ENCODE data around the gene MSMB.

The MSMB gene

DNA sequence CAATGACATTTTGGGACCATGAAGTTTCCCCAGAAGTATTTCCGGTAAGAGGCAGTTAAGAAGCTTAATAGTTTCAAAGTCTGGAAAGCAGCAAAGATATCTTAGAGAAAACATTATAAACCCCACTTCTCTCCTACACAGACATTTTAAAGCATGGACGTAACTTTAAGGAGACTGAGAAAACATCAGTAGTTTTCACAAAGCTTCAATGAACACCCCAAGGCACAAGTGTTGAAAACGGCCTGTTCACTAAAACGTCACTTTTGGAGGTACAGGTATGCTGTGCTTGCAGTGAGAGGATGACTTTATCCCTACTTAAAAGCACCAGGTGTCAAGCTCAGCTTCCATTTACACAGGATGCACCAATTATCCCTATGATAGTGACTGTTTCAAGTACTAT, 40.7 kb downstream of the MSMB start:
- Histone ChIP-seq H3K27ac (ENCODE audit: extremely low read depth, low read depth, low read length) (no peak overlapping the region), H3K4me3 (ENCODE audit: low read depth, low read length) (no peak overlapping the region), H3K36me3 (ENCODE audit: control insufficient read depth in 2 of 2, insufficient read depth in 1 of 2, low read length in 2 of 2) (peaks cover 52 to 99% of the 10 kb centered on the region in 2 experiments), H3K9me3 (ENCODE audit: control insufficient read depth, insufficient read depth, low read depth, low read length) (no peaks in the 10 kb centered on the region), H3K4me1 (ENCODE audit: control insufficient read depth, insufficient read depth, low read length) (no peaks in the 10 kb centered on the region)
- CTCF ChIA-PET: interaction anchor here (1.2 to 1.4 kb wide), 2 partner anchors 11 to 23 kb away, joined by 3 to 7 read pairs; no protein-coding TSS in a partner anchor
- POLR2A ChIA-PET: interaction anchor here (1.4 kb wide), 1 partner anchor 23 kb away, joined by 3 read pairs; no protein-coding TSS in a partner anchor
- no peak for TF ChIP-seq ZNF138 (tag by site-specific recombination; IDR thresholded peaks at IDR 0.05; ENCODE audit: borderline replicate concordance)
- TF ChIP-seq ZNF791 (tag by site-specific recombination; IDR thresholded peaks at IDR 0.05): no peak
- TF ChIP-seq YY2 (tag by site-specific recombination; IDR thresholded peaks at IDR 0.05): no peak
- TF ChIP-seq, protein P1, sequence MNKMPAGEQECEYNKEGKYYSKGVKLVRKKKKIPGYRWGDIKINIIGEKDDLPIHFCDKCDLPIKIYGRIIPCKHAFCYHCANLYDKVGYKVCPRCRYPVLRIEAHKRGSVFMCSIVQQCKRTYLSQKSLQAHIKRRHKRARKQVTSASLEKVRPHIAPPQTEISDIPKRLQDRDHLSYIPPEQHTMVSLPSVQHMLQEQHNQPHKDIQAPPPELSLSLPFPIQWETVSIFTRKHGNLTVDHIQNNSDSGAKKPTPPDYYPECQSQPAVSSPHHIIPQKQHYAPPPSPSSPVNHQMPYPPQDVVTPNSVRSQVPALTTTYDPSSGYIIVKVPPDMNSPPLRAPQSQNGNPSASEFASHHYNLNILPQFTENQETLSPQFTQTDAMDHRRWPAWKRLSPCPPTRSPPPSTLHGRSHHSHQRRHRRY (tag by site-specific recombination; IDR thresholded peaks at IDR 0.05): no peak
- no peak for TF ChIP-seq ZNF37A (tag by site-specific recombination; IDR thresholded peaks at IDR 0.05)
- TF ChIP-seq ZNF248 (tag by site-specific recombination; IDR thresholded peaks at IDR 0.05): no peak
- TF ChIP-seq YY1 (tag by site-specific recombination; IDR thresholded peaks at IDR 0.05): no peak
- TF ChIP-seq WT1 (tag by site-specific recombination; IDR thresholded peaks at IDR 0.05): no peak
- TF ChIP-seq ZNF416 (tag by site-specific recombination; IDR thresholded peaks at IDR 0.05): no peak
- no peak for TF ChIP-seq ZFHX2 (tag by site-specific recombination; conservative IDR thresholded peaks at IDR 0.05)
- no peak for TF ChIP-seq SCRT1 (tag by site-specific recombination; IDR thresholded peaks at IDR 0.05; ENCODE audit: borderline replicate concordance)
- TF ChIP-seq, protein P2, sequence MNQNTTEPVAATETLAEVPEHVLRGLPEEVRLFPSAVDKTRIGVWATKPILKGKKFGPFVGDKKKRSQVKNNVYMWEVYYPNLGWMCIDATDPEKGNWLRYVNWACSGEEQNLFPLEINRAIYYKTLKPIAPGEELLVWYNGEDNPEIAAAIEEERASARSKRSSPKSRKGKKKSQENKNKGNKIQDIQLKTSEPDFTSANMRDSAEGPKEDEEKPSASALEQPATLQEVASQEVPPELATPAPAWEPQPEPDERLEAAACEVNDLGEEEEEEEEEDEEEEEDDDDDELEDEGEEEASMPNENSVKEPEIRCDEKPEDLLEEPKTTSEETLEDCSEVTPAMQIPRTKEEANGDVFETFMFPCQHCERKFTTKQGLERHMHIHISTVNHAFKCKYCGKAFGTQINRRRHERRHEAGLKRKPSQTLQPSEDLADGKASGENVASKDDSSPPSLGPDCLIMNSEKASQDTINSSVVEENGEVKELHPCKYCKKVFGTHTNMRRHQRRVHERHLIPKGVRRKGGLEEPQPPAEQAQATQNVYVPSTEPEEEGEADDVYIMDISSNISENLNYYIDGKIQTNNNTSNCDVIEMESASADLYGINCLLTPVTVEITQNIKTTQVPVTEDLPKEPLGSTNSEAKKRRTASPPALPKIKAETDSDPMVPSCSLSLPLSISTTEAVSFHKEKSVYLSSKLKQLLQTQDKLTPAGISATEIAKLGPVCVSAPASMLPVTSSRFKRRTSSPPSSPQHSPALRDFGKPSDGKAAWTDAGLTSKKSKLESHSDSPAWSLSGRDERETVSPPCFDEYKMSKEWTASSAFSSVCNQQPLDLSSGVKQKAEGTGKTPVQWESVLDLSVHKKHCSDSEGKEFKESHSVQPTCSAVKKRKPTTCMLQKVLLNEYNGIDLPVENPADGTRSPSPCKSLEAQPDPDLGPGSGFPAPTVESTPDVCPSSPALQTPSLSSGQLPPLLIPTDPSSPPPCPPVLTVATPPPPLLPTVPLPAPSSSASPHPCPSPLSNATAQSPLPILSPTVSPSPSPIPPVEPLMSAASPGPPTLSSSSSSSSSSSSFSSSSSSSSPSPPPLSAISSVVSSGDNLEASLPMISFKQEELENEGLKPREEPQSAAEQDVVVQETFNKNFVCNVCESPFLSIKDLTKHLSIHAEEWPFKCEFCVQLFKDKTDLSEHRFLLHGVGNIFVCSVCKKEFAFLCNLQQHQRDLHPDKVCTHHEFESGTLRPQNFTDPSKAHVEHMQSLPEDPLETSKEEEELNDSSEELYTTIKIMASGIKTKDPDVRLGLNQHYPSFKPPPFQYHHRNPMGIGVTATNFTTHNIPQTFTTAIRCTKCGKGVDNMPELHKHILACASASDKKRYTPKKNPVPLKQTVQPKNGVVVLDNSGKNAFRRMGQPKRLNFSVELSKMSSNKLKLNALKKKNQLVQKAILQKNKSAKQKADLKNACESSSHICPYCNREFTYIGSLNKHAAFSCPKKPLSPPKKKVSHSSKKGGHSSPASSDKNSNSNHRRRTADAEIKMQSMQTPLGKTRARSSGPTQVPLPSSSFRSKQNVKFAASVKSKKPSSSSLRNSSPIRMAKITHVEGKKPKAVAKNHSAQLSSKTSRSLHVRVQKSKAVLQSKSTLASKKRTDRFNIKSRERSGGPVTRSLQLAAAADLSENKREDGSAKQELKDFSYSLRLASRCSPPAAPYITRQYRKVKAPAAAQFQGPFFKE (tag by site-specific recombination; IDR thresholded peaks at IDR 0.05; ENCODE audit: borderline replicate concordance): no peak
- TF ChIP-seq ZFP37 (tag by site-specific recombination; IDR thresholded peaks at IDR 0.05): no peak
- no peak for TF ChIP-seq ZNF600 (tag by site-specific recombination; IDR thresholded peaks at IDR 0.05)
- TF ChIP-seq ZNF76 (tag by site-specific recombination; IDR thresholded peaks at IDR 0.05; ENCODE audit: borderline replicate concordance, low read depth): no peak
- TF ChIP-seq, protein P3, sequence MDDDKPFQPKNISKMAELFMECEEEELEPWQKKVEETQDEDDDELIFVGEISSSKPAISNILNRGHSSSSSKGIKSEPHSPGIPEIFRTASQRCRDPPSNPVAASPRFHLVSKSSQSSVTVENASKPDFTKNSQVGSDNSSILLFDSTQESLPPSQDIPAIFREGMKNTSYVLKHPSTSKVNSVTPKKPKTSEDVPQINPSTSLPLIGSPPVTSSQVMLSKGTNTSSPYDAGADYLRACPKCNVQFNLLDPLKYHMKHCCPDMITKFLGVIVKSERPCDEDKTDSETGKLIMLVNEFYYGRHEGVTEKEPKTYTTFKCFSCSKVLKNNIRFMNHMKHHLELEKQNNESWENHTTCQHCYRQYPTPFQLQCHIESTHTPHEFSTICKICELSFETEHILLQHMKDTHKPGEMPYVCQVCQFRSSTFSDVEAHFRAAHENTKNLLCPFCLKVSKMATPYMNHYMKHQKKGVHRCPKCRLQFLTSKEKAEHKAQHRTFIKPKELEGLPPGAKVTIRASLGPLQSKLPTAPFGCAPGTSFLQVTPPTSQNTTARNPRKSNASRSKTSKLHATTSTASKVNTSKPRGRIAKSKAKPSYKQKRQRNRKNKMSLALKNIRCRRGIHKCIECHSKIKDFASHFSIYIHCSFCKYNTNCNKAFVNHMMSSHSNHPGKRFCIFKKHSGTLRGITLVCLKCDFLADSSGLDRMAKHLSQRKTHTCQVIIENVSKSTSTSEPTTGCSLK (tag by site-specific recombination; IDR thresholded peaks at IDR 0.05): no peak
- TF ChIP-seq, protein P4, sequence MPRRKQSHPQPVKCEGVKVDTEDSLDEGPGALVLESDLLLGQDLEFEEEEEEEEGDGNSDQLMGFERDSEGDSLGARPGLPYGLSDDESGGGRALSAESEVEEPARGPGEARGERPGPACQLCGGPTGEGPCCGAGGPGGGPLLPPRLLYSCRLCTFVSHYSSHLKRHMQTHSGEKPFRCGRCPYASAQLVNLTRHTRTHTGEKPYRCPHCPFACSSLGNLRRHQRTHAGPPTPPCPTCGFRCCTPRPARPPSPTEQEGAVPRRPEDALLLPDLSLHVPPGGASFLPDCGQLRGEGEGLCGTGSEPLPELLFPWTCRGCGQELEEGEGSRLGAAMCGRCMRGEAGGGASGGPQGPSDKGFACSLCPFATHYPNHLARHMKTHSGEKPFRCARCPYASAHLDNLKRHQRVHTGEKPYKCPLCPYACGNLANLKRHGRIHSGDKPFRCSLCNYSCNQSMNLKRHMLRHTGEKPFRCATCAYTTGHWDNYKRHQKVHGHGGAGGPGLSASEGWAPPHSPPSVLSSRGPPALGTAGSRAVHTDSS (tag by site-specific recombination; IDR thresholded peaks at IDR 0.05): no peak
- TF ChIP-seq ZNF266 (tag by site-specific recombination; IDR thresholded peaks at IDR 0.05; ENCODE audit: low read depth): no peak
